Sigmoid colon (tissue), 7 donors: Measurements from ENCODE around the gene ATP6V1C2. TPM values are rescaled to one million over a fixed set of nuclear protein-coding genes. Genes with fewer than 3 reads are reported as not detected.

Experiments used
- DNase-seq: peaks from one replicate; pipeline ENCODE4 v3.0.0-alpha.2; 2019
- H3K27ac ChIP-seq, 4 donors: fragments of 200-600 bp; sonication (generic); one replicate each; pipeline ENCODE4 v1.5.1; 2016 to 2019; ENCODE audit warnings: mild to moderate bottlenecking in 1 of 4
- H3K27me3 ChIP-seq, 3 donors: fragments of 200-600 bp; sonication (generic); one replicate each; pipeline ENCODE4 v1.5.1; 2019; ENCODE audit warnings: mild to moderate bottlenecking in 1 of 3
- H3K36me3 ChIP-seq, 4 donors: fragments of 200-600 bp; sonication (generic); one replicate each; pipeline ENCODE4 v1.5.1; 2016 to 2019
- H3K4me1 ChIP-seq, 4 donors: fragments of 200-600 bp; sonication (generic); one replicate each; pipeline ENCODE4 v1.5.1; 2017 to 2019
- H3K4me3 ChIP-seq, 4 donors: fragments of 200-600 bp; sonication (generic); one replicate each; pipeline ENCODE4 v1.5.1; 2017 to 2019; ENCODE audit warnings: mild to moderate bottlenecking in 2 of 4, moderate library complexity in 1 of 4
- H3K9me3 ChIP-seq, 4 donors: fragments of 200-600 bp in 3 of 4; sonication (generic) in 3 of 4; one replicate each; pipeline versions ENCODE4 v1.5.1 to v1.6.1; 2013 to 2019
- CTCF ChIP-seq, 4 experiments: fragments of 450-650 bp in 3 of 4; fragments of 200-600 bp in 1 of 4; IDR thresholded peaks; one replicate each; pipeline ENCODE4 v1.5.1; 2016 to 2019; ENCODE audit warnings: antibody characterized with exemption in 4 of 4, mild to moderate bottlenecking in 3 of 4, moderate library complexity in 2 of 4
- EP300 ChIP-seq, 4 donors: sonication (generic); formaldehyde crosslinking; IDR thresholded peaks; one replicate each; pipeline ENCODE4 v1.6.1; 2017; ENCODE audit warnings: antibody characterized with exemption in 4 of 4
- POLR2A ChIP-seq, 2 donors: fragments of 450-650 bp; IDR thresholded peaks; one replicate each; pipeline ENCODE4 v1.6.1; 2016; ENCODE audit warnings: antibody characterized with exemption in 2 of 2, mild to moderate bottlenecking in 2 of 2, moderate library complexity in 2 of 2
- POLR2AphosphoS5 ChIP-seq, 4 donors: sonication (generic); formaldehyde crosslinking; IDR thresholded peaks; one replicate each; pipeline ENCODE4 v1.6.1; 2017; ENCODE audit warnings: antibody characterized with exemption in 4 of 4
- WGBS, 2 donors: extraction: QIAGEN DNeasy Blood & Tissue Kit; methylation state at CpG; one replicate each; pipeline ENCODE4 v1.1.7; 2013; 5-methylcytosine and 5-hydroxymethylcytosine counted together
- intact Hi-C: fragments of 100-400 bp; cut with DNase I; formaldehyde crosslinking; loops from one replicate; pipeline ENCODE4 v1.15.1; 2023
- polyA plus RNA-seq, 3 donors: library from polyadenylated mRNA; stranded (reverse); fragments of 200-250 nt; gene quantifications; one replicate each; pipeline ENCODE4 v1.2.3, GENCODE V29; 2013
- total RNA-seq, 4 donors: library from RNA; depleted of rRNA; stranded (reverse); fragments of >200 nt; gene quantifications; one replicate each; pipeline ENCODE4 v1.1.0, GENCODE V29; 2016
- donor health status: healthy with polysubstance abuse.
- donor health status: Bipolar disorder and iron deficiency.
- donor health status: healthy.

The ATP6V1C2 gene
- total and polyA plus RNA-seq, 7 donors: under 0.01 to 0.93 (median 0.39) TPM; not detected in 3

GRCh38 chr2:10700078-10700803, 21.2 kb upstream of the ATP6V1C2 start:
- no peaks in the 10 kb centered on the region for H3K36me3 ChIP-seq
- intact Hi-C loops: no loop called here
- no peaks in the 10 kb centered on the region for H3K9me3 ChIP-seq
- DNase-seq: peak; percentile 7
- TF ChIP-seq POLR2A (IDR thresholded peaks at IDR 0.05) (no peak), EP300 (IDR thresholded peaks at IDR 0.05) (no peak), CTCF (IDR thresholded peaks at IDR 0.05) (no peak), POLR2AphosphoS5 (IDR thresholded peaks at IDR 0.05) (no peak)
- no peak overlapping the region for H3K4me3 ChIP-seq
- H3K4me1 ChIP-seq: no peaks in the 10 kb centered on the region
- H3K27me3 ChIP-seq: no peaks in the 10 kb centered on the region
- 80 to 85% methylated on average over 4 of the region's 4 CpGs for WGBS, 2 donors
- no peak overlapping the region for H3K27ac ChIP-seq

- peak; percentile 2 for DNase-seq
- Histone ChIP-seq H3K27me3 (peaks cover 0 to 7% (median 2%) of the 10 kb centered on the region in 3 donors), H3K4me3 (no peak overlapping the region), H3K36me3 (no peaks in the 10 kb centered on the region), H3K9me3 (no peaks in the 10 kb centered on the region), H3K4me1 (no peaks in the 10 kb centered on the region), H3K27ac (no peak overlapping the region)
- TF ChIP-seq POLR2A (IDR thresholded peaks at IDR 0.05) (no peak), POLR2AphosphoS5 (IDR thresholded peaks at IDR 0.05) (no peak), EP300 (IDR thresholded peaks at IDR 0.05) (no peak), CTCF (IDR thresholded peaks at IDR 0.05) (no peak)
- 93 to 94% methylated on average over 9 of the region's 9 CpGs for WGBS, 2 donors
- intact Hi-C loops: no loop called here
These were observed 17.3 kb upstream of the ATP6V1C2 start for GRCh38 chr2:10704034-10704594.

GRCh38 chr2:10706033-10706432, 15.4 kb upstream of the ATP6V1C2 start:
- peaks cover 0 to 14% (median 7%) of the 10 kb centered on the region in 3 donors for H3K27me3 ChIP-seq
- no peak overlapping the region for H3K27ac ChIP-seq
- no peaks in the 10 kb centered on the region for H3K36me3 ChIP-seq
- DNase-seq: peak; percentile 0
- no peaks in the 10 kb centered on the region for H3K4me1 ChIP-seq
- 93 to 94% methylated on average over 5 of the region's 5 CpGs for WGBS, 2 donors
- H3K4me3 ChIP-seq: no peak overlapping the region
- TF ChIP-seq CTCF (IDR thresholded peaks at IDR 0.05) (no peak), POLR2AphosphoS5 (IDR thresholded peaks at IDR 0.05) (no peak), EP300 (IDR thresholded peaks at IDR 0.05) (no peak), POLR2A (IDR thresholded peaks at IDR 0.05) (no peak)
- intact Hi-C loops: no loop called here
- no peaks in the 10 kb centered on the region for H3K9me3 ChIP-seq

- H3K4me1 ChIP-seq: no peaks in the 10 kb centered on the region
- no peaks in the 10 kb centered on the region for H3K9me3 ChIP-seq
- no peak overlapping the region for H3K4me3 ChIP-seq
- WGBS, 2 donors: 67 to 74% methylated on average over 10 of the region's 10 CpGs
- intact Hi-C loops: no loop called here
- peaks cover 0 to 28% (median 14%) of the 10 kb centered on the region in 3 donors for H3K27me3 ChIP-seq
- DNase-seq: no peak
- no peak overlapping the region for H3K27ac ChIP-seq
- TF ChIP-seq EP300 (IDR thresholded peaks at IDR 0.05) (no peak), POLR2AphosphoS5 (IDR thresholded peaks at IDR 0.05) (no peak), POLR2A (IDR thresholded peaks at IDR 0.05) (no peak), CTCF (IDR thresholded peaks at IDR 0.05) (no peak)
- no peaks in the 10 kb centered on the region for H3K36me3 ChIP-seq
These were observed 13.6 kb upstream of the ATP6V1C2 start for GRCh38 chr2:10707831-10708230.
